Activated CD4-positive, alpha-beta T cell treated with anti-CD3 and anti-CD28 coated beads, Interleukin-2, amount 50 U/mL, for 16 hours (primary cell): ENCODE data around the gene CLCN4.
A peak's percentile ranks its signal among the peaks of the same experiment; 100 is the strongest.

Source experiments
- DNase-seq: peaks from one replicate; pipeline ENCODE4 v3.0.0-alpha.2; 2020

Gene CLCN4

GRCh38 chrX:10130354-10130753 lies 26.4 kb upstream of the CLCN4 start:
- no peak for DNase-seq

- DNase-seq, result no peak
Observed at GRCh38 chrX:10133980-10134676, 22.6 kb upstream of the CLCN4 start.

- DNase-seq, result no peak
Observed at GRCh38 chrX:10134921-10135320, 21.9 kb upstream of the CLCN4 start.

GRCh38 chrX:10135561-10136399 lies 21.0 kb upstream of the CLCN4 start:
- no peak for DNase-seq

GRCh38 chrX:10138726-10139125 lies 18.0 kb upstream of the CLCN4 start:
- no peak for DNase-seq

- DNase-seq, result no peak
Observed at GRCh38 chrX:10140264-10140663, 16.5 kb upstream of the CLCN4 start.

GRCh38 chrX:10142041-10142599 lies 14.7 kb upstream of the CLCN4 start:
- no peak for DNase-seq

GRCh38 chrX:10143071-10143983 lies 13.4 kb upstream of the CLCN4 start:
- DNase-seq, result no peak

GRCh38 chrX:10146346-10146745 lies 10.4 kb upstream of the CLCN4 start:
- no peak for DNase-seq

GRCh38 chrX:10152086-10152485 lies 4.7 kb upstream of the CLCN4 start:
- DNase-seq, result no peak

- DNase-seq, result no peak
Observed at GRCh38 chrX:10155137-10155536, 1.6 kb upstream of the CLCN4 start.

GRCh38 chrX:10157032-10157341 lies 212 bp downstream of the CLCN4 start:
- no peak for DNase-seq

GRCh38 chrX:10157543-10157942 lies 768 bp downstream of the CLCN4 start:
- DNase-seq, result no peak

- no peak for DNase-seq
Observed at GRCh38 chrX:10158279-10159144, 1.7 kb downstream of the CLCN4 start.

GRCh38 chrX:10159145-10159468 lies 2.3 kb downstream of the CLCN4 start:
- DNase-seq, result no peak

GRCh38 chrX:10160211-10160610 lies 3.4 kb downstream of the CLCN4 start:
- no peak for DNase-seq

- no peak for DNase-seq
Observed at GRCh38 chrX:10163031-10163430, 6.3 kb downstream of the CLCN4 start.

GRCh38 chrX:10164879-10165278 lies 8.1 kb downstream of the CLCN4 start:
- DNase-seq, result no peak

- DNase-seq, result no peak
Observed at GRCh38 chrX:10165580-10166247, 8.9 kb downstream of the CLCN4 start.

- DNase-seq, result no peak
Observed at GRCh38 chrX:10166248-10166716, 9.5 kb downstream of the CLCN4 start.

GRCh38 chrX:10166731-10167151 lies 10.0 kb downstream of the CLCN4 start:
- peak; percentile 7 for DNase-seq

- DNase-seq, result no peak
Observed at GRCh38 chrX:10167573-10167972, 10.8 kb downstream of the CLCN4 start.
